Measurements from ENCODE around the gene R3HCC1L. TPM values are rescaled to one million over a fixed set of nuclear protein-coding genes. Genes with fewer than 3 reads are reported as not detected.

The R3HCC1L gene
- total and polyA plus RNA-seq, 10 of the 15 experiments (the other 5 are each of a cell fraction or from before 2014, with no cell fraction given): 11.3 to 20.3 (median 15.3) TPM

- no peak overlapping the region for H3K4me3 ChIP-seq
- ChIA-PET RAD21 (ENCODE audit: unreplicated experiment) (no interaction called here), CTCF (no interaction called here), SMC1A (ENCODE audit: uncharacterized antibody, unreplicated experiment) (interaction anchor here (0.9 kb wide), 1 partner anchor 85 kb away, joined by 3 read pairs; no protein-coding TSS in a partner anchor), POLR2A (no interaction called here)
- no peak overlapping the region for H3K9ac ChIP-seq (ENCODE audit: control insufficient read depth, insufficient read depth, low read length)
- no peak overlapping the region for H3K4me2 ChIP-seq (ENCODE audit: control insufficient read depth, insufficient read depth)
- no peak overlapping the region for H2AFZ ChIP-seq (ENCODE audit: control insufficient read depth, low read depth, low read length)
- H3K27ac ChIP-seq (ENCODE audit: control insufficient read depth, insufficient read depth): no peak overlapping the region
- BruUV-seq (replicated peaks): no TSS peak
- H3K27me3 ChIP-seq (replicated peaks in 1 of 2; ENCODE audit: control insufficient read depth in 2 of 2, insufficient read depth in 2 of 2, low read length in 1 of 2): no peaks in the 10 kb centered on the region
- in situ Hi-C loops (cut with MboI): no loop called here
- no peak for TF ChIP-seq WRNIP1 (IDR thresholded peaks at IDR 0.05; ENCODE audit: borderline replicate concordance, low read depth, low read length)
- no peak for TF ChIP-seq CHD1 (IDR thresholded peaks at IDR 0.05; ENCODE audit: low read depth, low read length)
- H3K4me1 ChIP-seq (ENCODE audit: control insufficient read depth, insufficient read depth, low read length): no peaks in the 10 kb centered on the region
- FAIRE-seq: no peak
- intact Hi-C loops (cut with micrococcal nuclease; ENCODE audit: unreplicated experiment): no loop called here
- no peak for ATAC-seq
- no peaks in the 10 kb centered on the region for H3K9me3 ChIP-seq (replicated peaks; ENCODE audit: control insufficient read depth, insufficient read depth, low read length)
- H3K36me3 ChIP-seq (ENCODE audit: control insufficient read depth in 2 of 2, insufficient read depth in 2 of 2, low read length in 1 of 2): peaks cover 0 to 5% of the 10 kb centered on the region in 2 experiments; a peak in 2 of 4 replicates
- H4K20me1 ChIP-seq (ENCODE audit: control insufficient read depth, insufficient read depth): no peaks in the 10 kb centered on the region; the same call in 1 of the 2 replicates
- H3K79me2 ChIP-seq (ENCODE audit: control insufficient read depth, insufficient read depth, low read length): no peaks in the 10 kb centered on the region
- no peak for DNase-seq (ENCODE audit: low read depth, low spot score)
- 94% methylated on average over 17 of the region's 17 CpGs for WGBS (ENCODE audit: insufficient coverage, insufficient replicate concordance, low lambda C conversion rate, missing lambda C conversion rate)
Measured at GRCh38 chr10:98255146-98255877, 120.9 kb downstream of the R3HCC1L start.

GRCh38 chr10:98256692-98257091, 122.2 kb downstream of the R3HCC1L start:
- Histone ChIP-seq H3K4me1 (ENCODE audit: control insufficient read depth, insufficient read depth, low read length) (no peaks in the 10 kb centered on the region), H3K4me3 (no peak overlapping the region), H3K9me3 (replicated peaks; ENCODE audit: control insufficient read depth, insufficient read depth, low read length) (no peaks in the 10 kb centered on the region), H3K4me2 (ENCODE audit: control insufficient read depth, insufficient read depth) (no peak overlapping the region), H4K20me1 (ENCODE audit: control insufficient read depth, insufficient read depth) (no peaks in the 10 kb centered on the region; the same call in 1 of the 2 replicates), H3K27ac (ENCODE audit: control insufficient read depth, insufficient read depth) (no peak overlapping the region), H2AFZ (ENCODE audit: control insufficient read depth, low read depth, low read length) (no peak overlapping the region), H3K79me2 (ENCODE audit: control insufficient read depth, insufficient read depth, low read length) (no peaks in the 10 kb centered on the region), H3K27me3 (replicated peaks in 1 of 2; ENCODE audit: control insufficient read depth in 2 of 2, insufficient read depth in 2 of 2, low read length in 1 of 2) (no peaks in the 10 kb centered on the region), H3K9ac (ENCODE audit: control insufficient read depth, insufficient read depth, low read length) (no peak overlapping the region), H3K36me3 (ENCODE audit: control insufficient read depth in 2 of 2, insufficient read depth in 2 of 2, low read length in 1 of 2) (peaks cover 0 to 5% of the 10 kb centered on the region in 2 experiments; a peak in 2 of 4 replicates)
- ATAC-seq (no peak), FAIRE-seq (no peak), DNase-seq (ENCODE audit: low read depth, low spot score) (no peak)
- over 99% methylated on average over 11 of the region's 11 CpGs for WGBS (ENCODE audit: insufficient coverage, insufficient replicate concordance, low lambda C conversion rate, missing lambda C conversion rate)
- TF ChIP-seq IRF4 (IDR thresholded peaks at IDR 0.05; ENCODE audit: low read depth, low read length): no peak
- no peak for TF ChIP-seq EED (IDR thresholded peaks at IDR 0.05; ENCODE audit: low read depth)
- no peak for TF ChIP-seq PAX5 (IDR thresholded peaks at IDR 0.05; ENCODE audit: borderline replicate concordance, low read depth, low read length)
- TF ChIP-seq CUX1 (IDR thresholded peaks at IDR 0.05; ENCODE audit: insufficient replicate concordance, low read depth, low read length): no peak
- no peak for TF ChIP-seq CHD1 (IDR thresholded peaks at IDR 0.05; ENCODE audit: low read depth, low read length)
- no peak for TF ChIP-seq RFX5 (IDR thresholded peaks at IDR 0.05; ENCODE audit: low read depth, low read length)
- TF ChIP-seq RELA (IDR thresholded peaks at IDR 0.05; ENCODE audit: borderline replicate concordance, partially characterized antibody): no peak
- TF ChIP-seq CBX5 (IDR thresholded peaks at IDR 0.05; ENCODE audit: low read depth): no peak
- no peak for TF ChIP-seq NFYA (IDR thresholded peaks at IDR 0.05; ENCODE audit: borderline replicate concordance, low read depth, low read length)
- TF ChIP-seq NFIC (IDR thresholded peaks at IDR 0.05; ENCODE audit: low read depth, low read length): no peak
- CTCF ChIA-PET: no interaction called here
- in situ Hi-C loops (cut with MboI) (no loop called here), intact Hi-C loops (cut with micrococcal nuclease; ENCODE audit: unreplicated experiment) (no loop called here)
- POLR2A ChIA-PET: no interaction called here
- SMC1A ChIA-PET (ENCODE audit: uncharacterized antibody, unreplicated experiment): no interaction called here
- RAD21 ChIA-PET (ENCODE audit: unreplicated experiment): no interaction called here
- BruUV-seq (replicated peaks): no TSS peak
